Effector memory CD4-positive, alpha-beta T cell (primary cell): ENCODE results near the gene PNPLA1.

Experiments used
- DNase-seq, 3 donors: peaks; one replicate each; pipeline ENCODE4 v3.0.0-alpha.2; 2020
- H3K27ac ChIP-seq: 2 replicates; pipeline ENCODE4 v1.7.0; 2013; ENCODE audit warnings: mild to moderate bottlenecking, low read length, moderate library complexity; ENCODE audit not compliant: insufficient read depth, poor library complexity, severe bottlenecking
- H3K27me3 ChIP-seq: replicated peaks from 2 replicates; pipeline ENCODE4 v1.7.0; 2013; ENCODE audit warnings: mild to moderate bottlenecking, low read length; ENCODE audit not compliant: insufficient read depth, control insufficient read depth, poor library complexity, severe bottlenecking
- H3K36me3 ChIP-seq: 2 replicates; pipeline ENCODE4 v1.7.0; 2013; ENCODE audit warnings: mild to moderate bottlenecking, low read length, moderate library complexity; ENCODE audit not compliant: control insufficient read depth, insufficient read depth
- H3K4me1 ChIP-seq: 2 replicates; pipeline ENCODE4 v1.7.0; 2013; ENCODE audit warnings: low read length, mild to moderate bottlenecking; ENCODE audit not compliant: control insufficient read depth, insufficient read depth, poor library complexity, severe bottlenecking
- H3K4me3 ChIP-seq: 2 replicates; pipeline ENCODE4 v1.7.0; 2013; ENCODE audit warnings: low read length, low read depth, mild to moderate bottlenecking; ENCODE audit not compliant: insufficient read depth, poor library complexity, severe bottlenecking
- H3K9me3 ChIP-seq: 2 replicates; pipeline ENCODE4 v1.7.0; 2013; ENCODE audit warnings: mild to moderate bottlenecking, low read length, moderate library complexity; ENCODE audit not compliant: control insufficient read depth

PNPLA1 gene

GRCh38 chr6:36352477-36353157 is 82.8 kb downstream of the PNPLA1 start:
- DNase-seq: no peak
- Histone ChIP-seq H3K27ac (no peak overlapping the region), H3K9me3 (no peaks in the 10 kb centered on the region), H3K27me3 (no peaks in the 10 kb centered on the region), H3K36me3 (no peaks in the 10 kb centered on the region), H3K4me1 (no peaks in the 10 kb centered on the region), H3K4me3 (no peak overlapping the region)

GRCh38 chr6:36353411-36353915 is 83.6 kb downstream of the PNPLA1 start:
- Histone ChIP-seq H3K4me3 (no peak overlapping the region), H3K9me3 (no peaks in the 10 kb centered on the region), H3K4me1 (no peaks in the 10 kb centered on the region), H3K27ac (no peak overlapping the region), H3K27me3 (no peaks in the 10 kb centered on the region), H3K36me3 (no peaks in the 10 kb centered on the region)
- DNase-seq: no peak

GRCh38 chr6:36355819-36356218 is 86.0 kb downstream of the PNPLA1 start:
- no peak overlapping the region for H3K4me3 ChIP-seq
- no peaks in the 10 kb centered on the region for H3K4me1 ChIP-seq
- no peaks in the 10 kb centered on the region for H3K36me3 ChIP-seq
- no peaks in the 10 kb centered on the region for H3K9me3 ChIP-seq
- no peaks in the 10 kb centered on the region for H3K27me3 ChIP-seq
- no peak overlapping the region for H3K27ac ChIP-seq
- no peak for DNase-seq

- no peaks in the 10 kb centered on the region for H3K27me3 ChIP-seq
These were observed 88.0 kb downstream of the PNPLA1 start for GRCh38 chr6:36357872-36358225.

More at GRCh38 chr6:36357872-36358225, 88.0 kb downstream of the PNPLA1 start:
- DNase-seq: no peak
- Histone ChIP-seq H3K4me1 (no peaks in the 10 kb centered on the region), H3K27ac (no peak overlapping the region), H3K9me3 (no peaks in the 10 kb centered on the region), H3K4me3 (no peak overlapping the region), H3K36me3 (no peaks in the 10 kb centered on the region)
